Measurements from ENCODE around the gene MVB12B.
"Not testable (repeated sequence)": the region's sequence is repeated elsewhere in the genome, so short reads cannot be mapped to it uniquely, and the experiment has no call there.

Gene MVB12B

DNA sequence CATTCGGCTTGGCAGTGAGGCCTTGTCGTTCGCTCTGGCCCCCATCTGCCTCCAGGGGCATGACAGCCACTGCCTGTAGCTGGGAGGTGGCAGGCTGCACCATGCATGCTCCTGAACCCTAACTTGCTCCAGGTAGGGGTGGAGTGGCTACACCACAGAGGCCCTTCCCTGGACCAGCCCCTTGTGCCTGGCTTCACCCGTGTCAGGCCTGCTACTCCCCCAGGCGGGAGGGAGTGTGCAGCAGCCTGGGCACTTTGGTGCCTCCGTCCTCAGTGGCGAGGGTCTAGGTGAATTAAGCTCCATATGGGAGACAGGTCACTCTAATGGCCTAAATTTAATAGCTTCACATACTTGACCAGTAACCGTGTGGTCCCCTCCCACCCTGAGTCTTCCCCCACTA, 227.7 kb downstream of the MVB12B start:
- no peak for DNase-seq

DNA sequence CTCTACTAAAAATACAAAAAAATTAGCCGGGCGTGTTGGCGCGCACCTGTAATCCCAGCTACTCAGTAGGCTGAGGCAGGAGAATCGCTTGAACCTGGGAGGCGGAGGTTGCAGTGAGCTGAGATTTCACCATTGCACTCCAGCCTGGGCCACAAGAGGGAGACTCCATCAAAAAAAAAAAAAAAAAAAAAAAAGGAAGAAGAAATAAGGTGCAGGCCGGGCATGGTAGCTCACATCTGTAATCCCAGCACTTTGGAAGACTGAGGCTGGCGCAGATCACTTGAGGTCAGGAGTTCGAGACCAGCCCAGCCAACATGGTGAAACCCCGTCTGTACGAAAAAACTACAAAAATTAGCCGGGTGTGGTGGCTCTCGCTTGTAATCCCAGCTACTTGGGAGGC, 228.8 kb downstream of the MVB12B start:
- not testable (repeated sequence) for DNase-seq
